KBM-7 (cell line): ENCODE data around the gene ANXA6.

ENCODE experiments used
- DNase-seq: peaks from one replicate; pipeline ENCODE4 v3.0.0-alpha.2; 2015
- in situ Hi-C: fragments of 300-500 bp; cut with MboI; formaldehyde crosslinking; loops from 2 replicates; pipeline ENCODE4 v1.14.3; 2020; ENCODE audit warnings: low sequenced_read_pairs, low pct_unique_long_range_greater_than_20kb, mixed read lengths

ANXA6 gene

DNA sequence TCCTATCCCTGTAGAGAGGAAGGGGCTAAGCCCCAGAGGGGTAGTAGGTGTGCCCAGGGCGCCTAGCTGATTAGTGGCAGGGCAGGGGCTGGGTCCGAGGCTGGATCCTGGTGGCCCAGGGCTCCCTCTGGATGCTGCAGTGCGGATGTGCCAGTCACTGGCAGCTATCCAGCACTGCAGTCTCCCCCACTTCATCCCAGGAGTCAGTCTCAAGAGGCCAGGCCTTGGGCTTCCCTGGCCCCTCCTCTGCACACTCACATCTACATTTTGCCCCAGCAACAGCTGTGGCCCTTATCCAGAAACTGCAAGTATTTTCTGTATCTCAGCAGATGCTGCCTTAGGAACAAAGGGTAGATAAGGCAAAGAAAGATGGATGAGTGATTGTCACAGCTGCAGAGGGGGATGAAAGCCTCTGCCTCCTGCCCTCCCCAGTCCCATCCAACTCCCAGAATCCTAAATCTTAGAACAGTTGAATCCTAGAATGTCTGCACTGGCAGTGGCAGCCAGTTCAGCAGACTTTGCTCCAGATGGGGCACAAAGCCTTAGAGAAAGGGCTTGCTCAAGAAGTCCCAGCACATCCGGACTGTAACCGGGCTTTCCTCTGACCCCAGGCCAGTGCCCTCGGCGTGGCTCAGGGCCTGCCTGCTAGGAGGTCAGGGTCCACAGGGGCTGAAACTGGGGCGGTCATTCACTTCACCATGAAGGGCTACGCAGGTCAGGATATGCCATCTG lies 1.6 kb downstream of the ANXA6 start:
- in situ Hi-C loops = no loop called here
- peak; percentile 16 for DNase-seq

DNA sequence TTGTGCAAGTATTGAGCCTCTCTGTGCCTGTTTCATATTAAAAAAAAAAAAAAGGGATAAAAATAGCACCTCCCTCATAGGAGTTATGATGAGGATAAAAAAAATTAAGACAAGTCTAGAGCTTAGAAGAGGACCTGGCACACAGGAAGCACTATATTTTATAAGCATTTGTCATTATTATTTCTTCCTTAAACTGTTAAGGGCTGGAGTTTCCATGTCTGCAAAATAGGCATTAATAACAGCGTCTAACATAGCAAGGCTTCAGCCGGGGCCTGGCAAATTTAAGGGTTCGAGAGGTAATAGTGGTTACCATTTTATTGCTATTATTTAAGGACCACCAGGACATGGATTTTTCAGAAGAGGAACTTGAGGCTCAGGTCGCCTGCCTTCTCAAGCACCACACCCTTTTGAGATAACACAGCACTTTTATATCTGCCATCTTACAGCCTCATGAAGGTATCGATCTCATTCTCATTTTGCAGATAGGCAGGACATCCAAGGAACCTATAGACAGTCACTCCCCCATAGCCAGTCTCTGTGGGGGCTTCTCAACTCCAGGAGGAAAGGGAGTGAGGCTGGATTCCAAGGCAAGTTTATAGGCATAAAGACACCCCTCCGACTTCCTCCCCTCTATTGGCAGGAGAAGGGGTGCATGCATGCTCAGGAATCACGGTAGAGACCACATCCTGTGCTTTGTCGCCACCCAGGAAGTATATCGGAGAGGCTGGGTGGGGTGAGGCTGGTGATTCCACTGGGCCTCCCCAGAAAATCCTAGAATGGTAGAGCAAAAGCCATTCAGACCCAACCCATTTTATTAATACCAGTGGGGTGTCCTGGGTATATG lies 2.4 kb downstream of the ANXA6 start:
- in situ Hi-C loops = no loop called here
- peak; percentile 25 for DNase-seq

DNA sequence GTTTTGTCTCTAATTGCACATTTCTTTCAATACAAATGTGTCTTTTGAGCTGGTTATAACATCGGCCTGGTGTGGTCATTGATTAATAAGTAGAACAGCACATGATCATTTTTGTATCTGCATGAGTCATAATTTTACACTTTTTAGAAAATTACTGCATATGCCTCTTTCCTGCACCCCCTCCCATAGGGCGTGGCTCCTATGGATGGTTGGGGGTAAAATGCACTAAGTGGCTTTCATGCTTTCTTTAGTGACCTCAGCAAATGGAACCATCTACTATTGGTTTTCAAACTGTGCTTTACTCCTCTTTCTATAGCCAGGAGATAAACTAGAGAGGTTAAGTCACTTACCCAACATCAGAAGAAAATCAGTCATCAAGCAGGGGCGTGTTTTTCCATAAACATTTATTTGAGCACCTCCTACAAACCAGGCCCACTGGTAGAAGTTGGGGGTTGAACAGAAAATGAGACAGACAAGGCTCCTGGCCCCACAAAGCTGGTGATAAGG lies 3.8 kb downstream of the ANXA6 start:
- DNase-seq = no peak

DNA sequence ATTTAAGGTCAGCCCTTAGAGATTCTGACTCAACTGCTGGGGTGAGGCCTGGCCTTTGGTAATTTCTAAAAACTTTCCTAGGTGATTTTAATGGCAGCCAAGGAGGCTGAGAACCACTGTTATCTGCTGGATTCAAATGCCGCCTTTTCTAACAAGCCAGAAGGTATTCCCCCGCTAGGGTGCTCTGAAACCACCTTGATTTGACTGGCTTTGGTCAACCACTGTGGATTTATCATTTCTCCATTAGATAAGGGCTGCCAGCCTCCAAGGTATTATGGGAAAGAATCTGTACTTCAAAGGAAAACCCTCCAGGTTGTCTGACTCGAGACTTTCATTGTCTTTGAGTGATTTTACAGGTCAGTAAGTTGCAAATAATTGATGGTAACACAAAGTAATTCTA lies 4.3 kb downstream of the ANXA6 start:
- in situ Hi-C loops = no loop called here
- DNase-seq = no peak

More for the DNA sequence above, 3.8 kb downstream of the ANXA6 start:
- in situ Hi-C loops = no loop called here

DNA sequence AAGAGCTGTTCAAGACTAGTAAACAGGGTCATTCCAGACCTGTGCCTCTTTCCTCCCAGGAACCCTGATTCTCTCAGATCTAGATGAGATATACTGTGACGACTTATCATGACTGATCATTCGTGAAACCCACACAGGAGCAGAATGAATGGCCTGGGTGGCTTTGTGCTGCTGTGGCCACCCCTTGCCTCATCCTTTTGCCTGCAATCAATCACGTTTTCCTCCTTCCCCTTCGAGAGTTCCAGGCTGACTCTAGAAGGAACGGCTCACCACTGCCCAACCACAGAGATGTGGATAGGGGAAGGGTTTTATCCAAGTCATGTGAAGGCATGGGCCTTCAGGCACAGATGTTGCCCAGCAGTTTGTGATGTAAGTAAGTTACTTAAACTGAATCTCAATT lies 5.8 kb downstream of the ANXA6 start:
- in situ Hi-C loops = no loop called here
- peak; percentile 76 for DNase-seq

DNA sequence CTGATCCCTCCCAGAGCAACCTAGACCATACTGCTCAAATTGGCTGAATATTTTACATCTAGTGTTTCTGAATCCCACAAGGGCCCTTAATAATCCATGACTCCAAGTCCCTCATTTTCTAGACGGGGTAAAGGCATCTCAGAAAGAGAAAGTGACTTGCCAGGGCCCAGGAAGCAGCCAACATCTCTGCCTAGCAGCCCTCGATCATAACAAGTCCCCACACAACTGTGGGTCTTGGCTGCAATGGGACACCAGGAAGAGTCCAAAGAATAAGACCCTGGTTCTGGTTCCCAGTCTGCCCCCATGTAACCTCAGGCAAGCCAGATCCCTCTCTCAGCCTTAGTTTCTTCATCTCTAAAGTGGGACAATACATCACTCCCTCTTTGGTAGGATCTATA lies 6.3 kb downstream of the ANXA6 start:
- DNase-seq = no peak
- in situ Hi-C loops = no loop called here

DNA sequence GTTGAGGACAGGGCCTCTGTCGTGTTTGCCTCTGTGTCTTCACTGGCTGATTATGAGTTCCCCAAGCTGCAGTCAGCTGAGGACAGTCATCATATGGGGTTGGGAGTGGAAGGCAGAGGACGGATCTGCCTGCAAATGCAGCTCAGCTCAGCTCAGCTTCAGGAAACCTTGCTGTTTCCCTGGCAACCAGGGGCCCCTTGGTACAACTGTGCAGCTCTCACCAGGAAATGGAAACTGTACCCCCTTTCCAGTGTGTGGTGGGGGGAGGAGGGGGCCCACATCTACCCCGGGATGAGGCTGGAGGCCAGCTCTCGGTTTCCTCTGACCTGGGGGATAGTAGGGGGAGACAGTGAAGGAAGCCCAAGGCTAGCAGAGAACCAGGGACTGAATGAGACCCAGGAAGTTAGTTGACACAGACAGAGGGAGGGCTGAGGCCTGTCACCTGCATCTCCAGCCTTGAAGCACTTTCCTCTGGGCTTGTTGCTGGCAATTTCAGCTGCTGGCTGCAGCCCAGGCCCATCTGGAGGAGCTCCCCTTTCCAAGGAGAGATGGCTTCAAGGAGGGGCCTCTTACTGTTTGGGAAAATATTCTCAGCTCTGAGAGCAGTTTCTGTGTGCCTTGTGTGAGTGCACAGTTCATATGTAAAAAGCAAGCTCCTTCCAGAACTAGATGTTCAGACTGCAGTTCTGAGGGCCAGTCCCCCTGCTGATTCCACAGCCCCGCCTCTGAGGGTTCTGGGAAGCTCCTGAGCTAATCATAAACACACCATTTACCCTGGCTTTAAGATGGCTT lies 6.9 kb downstream of the ANXA6 start:
- in situ Hi-C loops = no loop called here
- peak; percentile 77 for DNase-seq

DNA sequence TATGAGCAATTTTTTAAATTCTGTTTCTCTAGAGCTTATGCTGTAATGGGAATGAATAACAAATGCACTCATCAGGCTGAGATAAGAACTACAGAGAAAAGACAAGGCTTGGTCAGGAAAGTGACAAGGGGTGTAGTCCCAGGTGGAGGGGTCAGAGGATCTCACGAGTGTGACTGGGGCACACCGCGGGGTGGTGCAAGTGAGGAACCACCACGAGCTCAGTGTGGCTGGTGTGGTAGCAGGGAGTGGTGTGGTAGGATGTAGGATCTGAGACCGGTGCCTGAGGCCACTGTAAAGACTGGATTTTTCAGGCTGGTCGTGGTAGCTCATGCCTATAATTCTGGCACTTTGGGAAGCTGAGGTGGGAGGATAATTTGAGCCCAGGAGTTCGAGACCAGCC lies 9.0 kb downstream of the ANXA6 start:
- in situ Hi-C loops = no loop called here
- no peak for DNase-seq

DNA sequence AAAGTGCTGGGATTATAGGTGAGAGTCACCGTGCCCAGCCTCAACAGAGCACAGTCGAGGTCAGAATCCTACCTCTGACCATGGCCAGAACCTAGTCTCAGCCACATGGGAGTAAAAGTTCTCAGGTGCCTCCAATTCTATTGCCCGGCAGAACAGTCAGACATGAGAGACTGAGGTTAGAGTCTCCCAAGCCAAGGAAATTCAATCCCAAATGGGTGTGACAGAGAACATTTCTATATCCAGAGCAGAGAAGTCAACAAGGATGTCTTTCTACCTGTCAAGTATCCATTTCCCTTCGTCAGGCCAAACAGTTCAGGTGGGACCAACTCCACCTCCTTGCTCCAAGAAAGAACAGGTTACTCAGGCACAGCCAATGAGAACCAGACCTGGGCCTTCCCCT lies 10.5 kb downstream of the ANXA6 start:
- DNase-seq = no peak
- in situ Hi-C loops = no loop called here

DNA sequence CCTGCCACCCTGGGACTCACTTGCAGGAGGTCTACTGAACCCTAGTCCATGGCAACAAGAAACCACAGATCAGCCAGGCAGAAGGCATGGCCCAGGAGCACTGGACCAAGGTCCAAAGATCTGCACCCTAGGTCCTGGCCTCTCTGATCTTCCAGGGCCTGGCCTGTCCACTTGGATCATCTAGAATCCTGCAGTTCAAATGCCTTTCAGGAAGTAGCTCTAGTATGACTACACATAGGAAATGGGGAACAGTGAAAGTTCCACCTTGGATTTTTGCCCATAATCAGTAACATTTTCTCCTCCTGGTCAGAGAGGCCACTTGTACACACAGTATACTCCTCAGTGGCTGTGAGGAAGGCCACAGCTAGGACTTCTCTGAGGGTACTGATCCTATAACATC lies 11.5 kb downstream of the ANXA6 start:
- in situ Hi-C loops = no loop called here
- DNase-seq = peak; percentile 4

DNA sequence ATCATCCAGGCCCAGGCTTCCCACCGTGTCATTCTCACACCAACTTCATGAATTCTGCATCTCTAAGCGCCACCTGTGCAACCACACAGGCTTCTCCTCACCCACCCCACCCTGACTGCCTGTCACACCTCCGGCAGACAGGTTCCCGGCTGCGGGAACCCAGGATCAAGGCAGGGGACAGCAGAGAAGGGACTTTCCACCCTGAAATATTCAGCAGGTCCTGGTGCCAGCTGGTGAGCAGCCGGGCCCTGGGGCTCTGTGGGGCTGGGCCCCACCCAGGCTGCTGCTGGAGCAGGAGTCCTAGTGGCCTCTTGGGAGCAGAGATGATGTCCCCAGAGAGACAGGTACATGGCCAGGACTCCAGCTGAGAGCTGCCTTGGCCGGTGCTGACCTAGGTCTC lies 12.7 kb downstream of the ANXA6 start:
- DNase-seq = no peak
- in situ Hi-C loops = no loop called here

DNA sequence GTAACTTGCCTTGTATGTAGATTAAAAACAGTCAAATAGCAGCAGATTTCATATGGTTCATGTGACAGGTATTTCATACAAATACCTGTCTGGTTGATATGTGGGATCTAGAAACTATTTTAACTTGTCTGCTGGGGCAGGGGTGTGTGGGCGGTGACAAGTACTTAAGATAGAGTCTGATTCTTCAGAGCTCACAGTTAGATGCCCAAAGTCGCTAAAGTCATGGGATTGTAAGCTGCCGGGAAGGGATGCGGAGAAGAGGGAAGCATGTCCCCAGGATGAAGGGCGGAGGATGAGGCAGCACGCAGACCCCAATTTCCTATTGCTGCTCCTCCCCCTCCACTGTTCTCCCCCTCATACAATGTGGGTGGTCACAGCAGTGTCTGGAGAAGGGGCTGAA lies 13.3 kb downstream of the ANXA6 start:
- no peak for DNase-seq
- in situ Hi-C loops = no loop called here

DNA sequence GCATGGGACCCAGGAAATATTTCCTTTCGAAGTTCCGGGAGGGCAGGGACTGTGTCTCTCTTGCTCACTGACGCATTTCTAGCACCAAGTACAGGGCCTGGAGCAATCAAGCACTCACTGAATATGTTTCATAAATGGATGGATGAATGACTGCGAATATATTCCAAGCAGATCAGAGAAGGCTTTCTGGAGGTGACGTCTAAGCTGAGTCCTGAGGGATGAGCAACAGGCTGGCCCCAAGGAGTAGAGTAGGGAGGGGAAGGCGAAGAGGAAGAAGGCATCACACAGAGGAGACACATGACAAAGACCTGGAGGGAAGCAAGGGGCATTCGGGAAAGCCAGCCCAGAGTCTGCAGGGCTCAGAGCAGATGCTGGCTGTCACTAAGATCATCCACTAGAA lies 13.9 kb downstream of the ANXA6 start:
- in situ Hi-C loops = no loop called here
- no peak for DNase-seq

DNA sequence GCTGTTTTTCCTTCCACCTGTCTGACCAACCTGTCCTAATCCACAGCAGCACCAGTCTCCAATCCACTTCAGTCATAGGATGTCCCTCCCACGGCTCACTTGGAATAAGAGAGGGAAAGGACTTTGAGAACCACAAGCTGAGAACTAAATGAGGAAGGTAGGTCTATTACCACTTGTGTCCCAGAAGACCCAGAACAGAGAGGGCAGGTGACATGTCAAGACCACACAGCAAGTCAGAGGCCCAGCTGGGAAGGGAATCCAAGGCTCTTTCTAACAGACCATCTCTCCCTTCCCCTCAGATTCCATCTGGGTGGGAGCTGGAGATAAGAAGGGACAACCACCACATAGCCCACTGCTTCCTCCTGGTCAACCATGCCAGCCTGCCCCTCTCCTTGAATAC lies 14.6 kb downstream of the ANXA6 start:
- no peak for DNase-seq
- in situ Hi-C loops = no loop called here

DNA sequence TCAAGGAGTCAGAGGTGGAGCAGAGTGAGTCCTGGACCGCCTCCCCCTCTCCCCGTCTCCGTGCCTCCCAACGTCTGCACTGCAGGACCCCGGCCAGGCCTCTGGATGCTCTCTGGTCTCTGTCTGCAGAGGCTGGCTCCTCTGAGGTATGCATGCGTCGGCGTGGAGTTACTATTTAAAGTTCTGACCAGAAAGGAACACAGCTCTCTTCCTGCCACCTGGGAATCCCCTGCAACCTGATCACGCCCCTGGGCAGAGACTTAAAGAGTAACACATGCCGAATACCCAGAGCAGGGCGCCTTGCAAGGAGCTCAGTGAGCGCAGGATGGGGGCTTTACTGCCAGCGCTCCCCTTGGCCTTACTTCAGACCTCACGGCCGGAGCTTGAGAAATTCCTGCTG lies 16.0 kb downstream of the ANXA6 start:
- no peak for DNase-seq
- in situ Hi-C loops = no loop called here

DNA sequence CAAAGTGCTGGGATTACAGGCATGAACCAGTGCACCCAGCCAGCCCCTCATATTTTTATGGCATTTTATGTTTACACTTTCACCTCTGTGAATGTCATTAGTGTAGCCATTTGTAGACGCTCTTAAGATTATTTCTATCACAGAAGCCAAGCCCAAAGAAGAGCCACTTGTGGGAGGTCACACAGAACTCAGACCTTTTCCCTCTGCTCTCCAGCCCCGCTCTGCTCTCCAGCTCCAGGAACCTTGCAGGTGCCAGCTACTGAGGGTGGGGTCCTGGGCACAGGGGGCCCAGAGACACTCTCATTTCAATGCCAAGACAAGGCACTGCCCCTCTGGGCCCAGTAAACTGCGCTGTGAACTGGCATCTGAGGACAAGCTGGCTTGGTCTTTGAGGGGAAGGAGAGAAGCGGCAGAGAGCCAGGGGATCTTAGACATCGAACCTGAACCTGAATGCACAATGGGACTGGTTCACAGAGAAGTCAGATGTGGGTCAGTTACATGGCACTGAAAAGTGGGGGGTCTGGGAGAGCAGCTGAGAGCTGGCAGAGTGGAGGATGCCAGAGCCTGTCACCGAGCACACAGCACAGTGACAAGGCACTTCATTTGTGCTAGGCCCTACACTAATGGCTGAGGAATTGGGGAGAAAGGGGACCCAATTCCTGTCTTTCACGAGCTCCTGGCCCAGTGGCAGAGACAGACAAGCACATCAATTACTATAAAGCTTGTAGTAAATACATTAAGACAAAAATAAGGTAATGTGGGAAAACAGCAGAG lies 16.7 kb downstream of the ANXA6 start:
- DNase-seq = no peak
- in situ Hi-C loops = no loop called here

DNA sequence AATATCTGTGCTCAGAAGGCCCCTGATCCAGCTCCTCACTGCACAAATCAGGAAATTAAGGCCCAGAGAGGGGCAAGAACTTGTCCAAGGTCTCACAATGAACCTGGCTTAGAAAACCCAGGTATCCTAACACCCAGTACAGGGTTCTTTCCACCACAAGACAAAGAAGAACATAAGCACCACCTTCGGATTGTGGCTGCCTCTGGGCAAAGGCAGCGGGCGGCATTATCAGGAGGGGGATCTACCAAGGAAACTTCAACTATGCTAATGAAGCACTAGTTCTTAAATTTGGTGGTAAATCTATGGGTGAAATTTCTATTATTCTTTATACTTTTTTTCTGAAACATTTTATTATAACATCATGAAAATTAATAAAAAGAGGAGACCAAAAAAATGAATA lies 17.9 kb downstream of the ANXA6 start:
- in situ Hi-C loops = no loop called here
- no peak for DNase-seq

DNA sequence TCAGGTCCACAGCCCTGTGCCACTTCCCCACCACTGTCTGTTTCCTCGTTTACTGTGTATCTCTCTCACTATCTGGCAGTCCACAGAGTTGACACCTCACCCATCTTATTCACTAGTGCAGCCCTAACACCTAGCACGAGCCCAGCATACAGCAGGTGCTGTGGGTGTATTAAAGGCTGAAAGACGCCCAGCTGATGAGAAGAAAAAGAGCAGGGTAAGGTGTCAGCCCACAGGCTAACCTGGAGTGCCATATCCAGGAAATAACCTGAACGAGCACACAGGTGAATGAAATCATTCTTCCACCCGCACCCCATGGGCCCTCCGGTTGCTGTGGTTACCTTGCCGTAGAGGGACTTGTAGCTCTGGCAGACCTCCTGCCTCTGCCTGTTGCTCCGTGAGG lies 18.6 kb downstream of the ANXA6 start:
- in situ Hi-C loops = no loop called here
- DNase-seq = no peak

DNA sequence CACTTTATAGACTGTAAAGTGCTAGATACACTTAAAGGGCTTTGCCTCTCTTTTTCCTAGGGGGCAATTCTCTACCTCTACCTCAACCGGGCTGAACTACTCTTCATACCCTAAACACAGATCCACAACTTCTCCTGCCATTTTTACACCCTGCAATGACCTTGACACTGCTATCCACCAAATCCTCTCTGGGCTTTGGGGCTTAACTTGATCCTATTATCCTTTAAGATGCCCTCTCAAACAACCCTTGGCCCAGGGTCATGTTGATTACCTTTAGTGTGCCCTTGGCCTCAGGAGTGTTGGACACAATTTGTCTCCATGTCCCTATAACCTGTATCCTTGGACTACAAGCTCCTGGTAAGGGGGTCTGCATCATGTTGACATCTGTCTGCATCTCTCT lies 19.5 kb downstream of the ANXA6 start:
- in situ Hi-C loops = no loop called here
- no peak for DNase-seq
